Activated gamma-delta T cell (primary cell): ENCODE results near the gene POU2F2.
"Not testable (repeated sequence)": the region's sequence is repeated elsewhere in the genome, so short reads cannot be mapped to it uniquely, and the experiment has no call there.

ENCODE experiments used
- DNase-seq: peaks from one replicate; lab custom pipeline; 2025; lab: John Stamatoyannopoulos, UW

Gene POU2F2

GRCh38 chr19:42059196-42059595, 73.0 kb downstream of the POU2F2 start:
- no peak for DNase-seq

- DNase-seq = no peak
These were observed 74.4 kb downstream of the POU2F2 start for GRCh38 chr19:42057846-42058245.

- DNase-seq = no peak
These were observed 78.0 kb downstream of the POU2F2 start for GRCh38 chr19:42054205-42054604.

GRCh38 chr19:42053037-42053935, 79.0 kb downstream of the POU2F2 start:
- no peak for DNase-seq

GRCh38 chr19:42052241-42052863, 79.9 kb downstream of the POU2F2 start:
- DNase-seq = no peak

- no peak for DNase-seq
These were observed 80.8 kb downstream of the POU2F2 start for GRCh38 chr19:42051166-42052115.

- DNase-seq = no peak
These were observed 83.3 kb downstream of the POU2F2 start for GRCh38 chr19:42048992-42049391.

GRCh38 chr19:42045575-42045974, 86.7 kb downstream of the POU2F2 start:
- no peak for DNase-seq

- no peak for DNase-seq
These were observed 89.6 kb downstream of the POU2F2 start for GRCh38 chr19:42042455-42043170.

GRCh38 chr19:42040491-42040890, 91.8 kb downstream of the POU2F2 start:
- not testable (repeated sequence) for DNase-seq

GRCh38 chr19:42040031-42040430, 92.2 kb downstream of the POU2F2 start:
- DNase-seq = no peak

- no peak for DNase-seq
These were observed 93.6 kb downstream of the POU2F2 start for GRCh38 chr19:42038666-42039065.

- no peak for DNase-seq
These were observed 94.6 kb downstream of the POU2F2 start for GRCh38 chr19:42037649-42038048.
